GM19238 (cell line): ENCODE data around the gene GRIK2.
"Not testable (repeated sequence)": the region's sequence is repeated elsewhere in the genome, so short reads cannot be mapped to it uniquely, and the experiment has no call there.

Experiments used
- DNase-seq: peaks from one replicate; pipeline ENCODE4 v3.0.0; 2011; ENCODE audit warnings: low spot score; ENCODE audit not compliant: insufficient read length

Gene GRIK2

DNA sequence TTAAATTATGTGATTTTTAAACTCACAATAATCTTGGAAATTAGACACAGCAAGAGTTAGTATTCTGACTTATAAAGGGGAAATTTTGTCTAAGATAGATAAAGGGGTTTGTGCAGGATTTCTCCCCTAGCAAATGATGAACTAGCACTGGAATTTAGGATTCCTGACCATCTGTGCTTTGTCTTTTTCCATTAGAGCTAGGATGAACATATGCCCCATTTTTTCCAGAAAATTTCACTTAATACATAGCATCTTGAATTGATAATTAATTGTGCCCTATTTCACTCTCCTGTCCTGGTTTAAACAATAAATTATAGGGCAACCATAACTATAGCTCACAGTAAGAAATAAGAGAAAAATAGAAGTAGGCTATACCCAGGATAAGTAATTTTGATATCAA is 601.0 kb downstream of the GRIK2 start:
- DNase-seq = no peak

DNA sequence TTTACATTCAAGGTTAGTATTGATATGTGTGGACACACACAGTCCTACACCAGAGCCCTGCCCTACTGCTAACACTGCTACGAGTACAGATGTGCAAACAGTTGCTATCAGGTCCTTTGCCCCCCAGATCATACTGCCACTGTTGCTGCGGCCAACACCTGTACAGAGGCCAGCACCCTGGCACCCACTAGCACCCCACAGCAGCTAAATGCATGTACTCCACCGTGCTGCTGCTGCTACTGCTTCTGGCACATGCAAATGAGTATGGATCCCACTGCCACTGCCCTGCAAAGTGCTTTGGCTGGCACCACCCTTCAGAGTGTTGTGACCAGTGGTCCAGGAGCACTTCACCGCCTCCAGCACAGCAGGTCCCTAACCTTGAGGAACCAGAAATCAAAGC is 621.9 kb downstream of the GRIK2 start:
- DNase-seq = no peak

DNA sequence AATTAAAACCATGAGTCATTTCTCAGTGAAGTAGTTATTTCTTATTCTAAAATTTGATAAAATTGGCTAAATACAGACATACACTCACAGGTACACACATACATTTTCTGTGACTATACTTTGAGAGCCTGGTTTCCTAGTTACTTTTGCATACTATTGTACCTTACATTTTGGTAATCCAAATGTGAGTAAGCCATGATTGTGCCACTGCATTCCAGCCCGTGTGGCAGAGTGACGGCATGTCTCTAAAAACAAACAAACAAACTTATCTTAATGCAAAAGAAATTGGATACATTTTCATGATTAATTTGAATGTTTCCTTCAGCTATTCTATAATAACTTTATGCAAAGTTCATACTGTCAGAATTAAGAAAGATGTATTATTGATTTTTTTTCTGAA is 628.8 kb downstream of the GRIK2 start:
- no peak for DNase-seq

DNA sequence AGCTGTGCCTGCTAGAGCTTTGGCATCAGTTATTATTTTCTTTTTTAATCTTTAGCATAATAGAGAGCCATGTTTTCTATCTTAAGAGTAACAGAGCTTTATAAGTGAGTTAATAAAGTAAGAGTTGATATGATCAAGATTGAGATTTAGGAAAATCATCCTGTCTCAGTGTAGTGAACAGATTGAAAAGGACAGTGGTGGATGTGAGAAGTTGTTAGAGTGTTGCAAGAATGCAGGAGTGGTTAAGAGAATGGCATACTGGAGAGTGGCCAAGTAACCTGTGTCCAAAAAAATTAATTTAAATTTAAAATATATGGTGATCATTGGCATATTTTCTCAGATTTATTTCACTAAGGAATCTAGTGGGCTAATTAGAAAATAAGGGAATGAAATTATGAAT is 629.3 kb downstream of the GRIK2 start:
- DNase-seq = no peak

DNA sequence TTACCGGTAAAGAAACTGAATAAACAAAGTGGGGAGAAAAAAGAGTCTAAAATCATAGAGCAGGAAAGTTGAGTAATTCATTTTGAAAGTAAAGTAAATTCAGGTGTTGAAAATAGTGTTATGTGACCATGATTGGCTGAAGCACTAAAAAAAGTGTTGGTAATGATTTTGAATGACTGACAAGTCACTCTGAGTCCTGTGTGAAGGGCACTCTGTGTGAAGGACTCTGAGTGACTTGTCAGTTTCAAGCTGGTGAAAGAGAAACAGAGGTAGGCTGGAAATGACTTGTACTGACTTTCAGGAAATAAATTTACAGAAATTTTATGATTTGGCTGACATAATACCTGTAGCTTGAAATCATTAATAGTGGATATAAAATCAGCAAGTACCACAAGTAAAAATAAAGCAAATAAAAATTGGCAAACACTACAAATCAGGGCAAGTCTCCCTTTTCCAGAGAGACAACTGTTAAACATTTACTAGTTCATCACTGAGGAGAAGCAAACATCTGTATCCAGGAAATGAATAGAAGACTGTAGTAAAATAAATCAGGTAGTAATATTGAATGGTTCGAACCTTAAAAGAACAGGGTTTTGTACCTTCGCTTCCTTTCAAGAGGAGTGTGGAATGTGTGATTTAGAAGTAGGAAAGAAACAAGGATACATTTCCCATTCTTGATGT is 630.6 kb downstream of the GRIK2 start:
- no peak for DNase-seq

DNA sequence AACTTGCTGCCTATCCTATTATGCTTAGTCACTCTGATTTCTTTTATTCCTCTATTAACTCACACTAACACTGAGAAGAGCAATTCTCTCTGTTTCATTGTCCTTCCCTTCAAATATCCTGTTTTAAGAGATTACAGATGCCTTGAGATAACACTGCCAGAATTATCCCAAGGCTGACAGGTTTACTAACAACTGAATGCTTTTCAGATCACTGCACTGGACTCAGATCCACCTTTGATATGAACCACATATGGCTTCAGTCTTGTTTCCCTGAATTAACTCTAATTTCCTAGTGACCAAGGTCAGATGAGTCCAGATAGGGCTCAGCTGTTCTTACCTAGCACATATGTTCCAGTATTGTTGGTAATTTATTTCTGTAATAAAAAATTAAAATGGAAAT is 633.1 kb downstream of the GRIK2 start:
- no peak for DNase-seq

DNA sequence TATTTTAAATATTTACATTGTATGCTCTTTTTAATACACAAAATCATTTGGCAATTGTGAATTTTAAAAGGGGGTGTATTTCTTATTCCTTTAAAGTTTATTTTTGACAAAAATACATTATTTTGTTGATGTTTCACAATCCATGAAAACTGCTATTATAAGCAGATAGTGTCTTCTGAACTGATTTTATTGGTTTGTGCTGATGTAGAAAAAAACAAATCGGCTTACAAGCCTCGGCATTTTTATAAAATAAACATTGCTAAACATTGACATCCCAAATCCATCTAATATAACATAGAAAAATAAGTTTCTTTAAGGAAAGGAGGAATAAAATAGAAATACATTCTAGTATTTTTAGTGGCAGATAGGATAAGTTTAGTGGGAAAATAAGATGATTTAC is 634.7 kb downstream of the GRIK2 start:
- DNase-seq = no peak

DNA sequence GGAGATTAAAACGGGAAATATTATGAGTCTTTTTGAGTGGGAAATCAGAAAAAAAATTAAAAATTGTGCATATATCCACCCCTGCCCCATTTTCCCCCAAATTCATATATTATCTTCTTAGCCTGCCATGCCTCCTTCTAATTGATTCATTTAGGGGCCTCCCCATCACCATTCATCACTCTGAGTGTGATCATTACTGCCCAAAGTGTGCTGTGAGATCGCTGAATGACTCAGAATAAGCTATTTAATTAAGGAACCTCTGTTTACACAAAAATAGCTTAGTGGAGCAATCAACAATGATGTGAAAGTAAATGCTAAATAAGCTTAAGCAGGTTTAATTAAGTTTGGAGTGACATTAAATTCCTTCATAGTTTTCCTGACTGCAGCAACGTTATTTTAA is 645.5 kb downstream of the GRIK2 start:
- no peak for DNase-seq

DNA sequence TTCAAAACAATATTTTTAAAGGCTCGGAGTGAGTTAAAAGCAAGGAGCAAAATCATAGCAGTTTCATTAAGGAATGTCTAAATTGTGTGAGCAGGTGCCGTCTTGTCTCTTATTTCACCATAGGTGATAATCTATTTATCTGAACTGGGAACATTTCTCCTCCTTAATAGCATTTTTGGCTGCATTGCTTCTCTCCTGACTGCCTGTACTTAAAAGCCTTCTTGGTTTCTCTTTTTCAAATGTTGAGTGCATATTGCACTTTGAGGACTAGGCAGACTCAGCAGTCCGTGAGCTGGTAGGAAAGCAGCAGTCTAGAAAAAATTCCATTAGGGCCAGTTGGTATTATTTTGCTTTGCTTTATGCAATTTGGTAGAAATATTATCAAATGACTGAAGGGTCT is 645.9 kb downstream of the GRIK2 start:
- DNase-seq = no peak

DNA sequence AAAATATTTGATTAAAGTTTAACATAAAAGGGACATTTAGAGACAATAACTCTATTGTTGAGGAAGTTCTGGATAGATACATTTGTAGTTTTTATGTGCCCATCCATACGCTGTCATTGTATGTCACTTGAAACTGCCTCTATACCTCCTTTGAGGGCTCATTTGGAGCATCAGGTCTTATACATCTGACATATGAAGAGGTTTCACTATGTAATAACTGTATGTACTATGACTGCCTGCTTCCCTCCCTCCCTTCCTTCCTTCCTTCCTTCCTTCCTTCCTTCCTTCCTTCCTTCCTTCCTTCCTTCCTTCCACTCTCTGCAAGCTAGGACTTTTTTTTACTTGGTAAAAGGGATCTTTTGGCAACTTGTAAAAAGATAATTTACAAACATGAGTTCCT is 657.5 kb downstream of the GRIK2 start:
- no peak for DNase-seq

DNA sequence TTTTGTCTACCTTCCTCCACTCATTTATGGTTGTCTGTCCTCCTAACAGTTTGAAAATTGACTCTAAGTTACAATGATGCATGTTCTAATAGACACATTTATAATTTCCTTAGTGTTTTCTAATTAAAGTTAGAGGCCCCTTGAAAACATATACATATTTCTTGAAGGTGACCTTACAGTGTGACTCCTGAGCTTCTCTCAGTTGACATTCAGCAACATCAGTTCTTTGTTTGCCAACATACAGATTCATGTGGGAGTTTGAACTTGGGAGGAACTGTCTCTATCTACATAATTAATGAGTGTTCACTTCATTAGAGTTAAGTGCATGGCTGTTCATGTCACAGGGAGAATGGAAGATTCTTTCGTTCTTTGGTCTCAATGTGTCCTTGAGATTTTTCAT is 658.2 kb downstream of the GRIK2 start:
- DNase-seq = no peak

DNA sequence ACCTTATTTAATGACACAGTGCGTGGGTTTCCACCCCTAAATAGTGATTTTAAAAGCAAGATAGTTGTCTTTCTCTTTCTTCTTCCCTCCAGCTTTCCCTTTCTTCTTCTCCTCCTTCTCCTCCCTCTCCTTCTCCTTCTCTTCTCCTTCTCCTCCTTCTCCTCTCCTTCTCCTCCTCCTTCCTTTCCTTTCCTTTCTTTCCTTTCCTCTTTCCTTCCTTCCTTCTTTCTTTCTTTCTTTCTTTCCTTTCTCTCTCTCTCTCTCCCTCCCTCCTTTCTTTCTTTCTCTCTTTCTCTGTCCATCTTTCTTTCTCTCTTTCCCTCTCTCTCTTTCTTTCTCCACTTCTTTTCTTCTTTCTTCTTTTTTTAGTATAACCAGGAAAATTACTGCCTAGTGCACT is 670.6 kb downstream of the GRIK2 start:
- DNase-seq = no peak

DNA sequence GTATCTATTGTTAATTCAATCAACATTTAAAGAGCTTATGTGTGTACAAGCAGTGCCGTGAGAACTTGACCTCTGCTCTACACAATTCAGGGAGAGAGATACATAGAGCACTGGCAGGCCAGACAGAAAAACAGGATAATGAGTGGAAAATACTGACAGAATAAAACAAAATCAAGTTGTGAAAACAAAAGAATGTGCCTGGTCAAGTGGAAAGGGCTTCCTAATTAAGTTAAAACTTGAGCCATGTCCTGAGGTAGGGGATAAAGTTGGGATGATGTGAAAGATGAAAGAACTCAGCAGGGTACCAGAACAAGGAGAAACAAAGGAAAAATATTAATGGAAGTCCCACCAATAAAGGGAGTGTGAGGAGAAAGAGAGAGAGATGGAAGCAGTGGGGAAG is 672.8 kb downstream of the GRIK2 start:
- no peak for DNase-seq

DNA sequence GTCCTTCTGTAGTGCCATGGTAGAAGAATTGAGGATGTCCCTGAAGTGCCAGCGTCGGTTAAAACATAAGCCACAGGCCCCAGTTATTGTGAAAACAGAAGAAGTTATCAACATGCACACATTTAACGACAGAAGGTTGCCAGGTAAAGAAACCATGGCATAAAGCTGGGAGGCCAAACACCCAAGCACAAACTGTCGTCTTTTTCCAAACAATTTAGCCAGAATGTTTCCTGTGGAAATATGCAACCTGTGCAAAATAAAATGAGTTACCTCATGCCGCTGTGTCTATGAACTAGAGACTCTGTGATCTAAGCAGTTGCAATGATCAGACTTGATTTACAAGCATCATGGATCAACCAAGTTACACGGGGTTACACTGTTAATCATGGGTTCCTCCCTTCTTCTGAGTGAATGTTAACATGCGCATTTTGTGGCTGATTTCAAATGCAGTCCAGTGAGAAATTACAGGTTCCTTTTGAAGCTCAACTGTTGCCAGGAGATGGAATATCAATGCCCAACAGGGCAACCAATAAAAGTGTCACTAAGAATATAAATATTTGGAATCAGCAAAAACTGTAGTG is 674.9 kb downstream of the GRIK2 start:
- no peak for DNase-seq

DNA sequence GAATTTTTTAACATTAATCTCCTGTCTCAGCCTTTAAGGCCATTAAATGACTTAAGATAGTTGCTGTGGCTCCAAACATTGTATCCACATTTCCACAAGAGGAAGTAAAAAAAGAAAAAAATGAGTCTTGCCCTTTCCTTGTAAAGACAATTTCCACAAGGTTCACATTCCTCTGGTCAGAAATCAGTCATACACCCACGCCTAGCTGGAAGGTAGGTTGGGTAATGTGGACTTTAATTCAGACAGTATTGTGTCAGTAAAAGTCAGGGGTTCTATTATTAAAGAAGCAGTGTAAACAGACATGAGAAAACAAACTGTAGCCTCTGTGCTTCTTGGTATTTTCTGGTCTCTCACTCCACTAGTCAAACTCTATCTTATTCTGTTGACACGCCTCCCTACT is 682.0 kb downstream of the GRIK2 start:
- DNase-seq = no peak

DNA sequence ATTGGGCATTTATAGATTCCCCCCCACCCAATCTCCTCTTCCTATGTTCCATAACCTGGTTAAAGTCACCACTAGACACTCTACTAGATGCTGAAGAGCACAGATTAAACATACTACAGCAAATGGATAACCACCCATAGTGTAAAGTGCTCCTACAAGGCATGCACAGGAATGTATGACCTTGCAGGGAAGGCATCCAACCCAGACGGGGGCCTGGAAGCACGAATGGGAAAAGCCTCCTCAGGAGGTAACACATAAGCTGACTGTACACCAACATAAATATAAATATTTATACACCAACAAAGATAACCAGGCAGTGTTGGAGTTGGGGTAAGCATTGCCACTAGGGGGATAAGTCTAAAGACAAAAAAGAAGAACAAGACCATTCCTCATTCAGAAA is 691.7 kb downstream of the GRIK2 start:
- DNase-seq = no peak

DNA sequence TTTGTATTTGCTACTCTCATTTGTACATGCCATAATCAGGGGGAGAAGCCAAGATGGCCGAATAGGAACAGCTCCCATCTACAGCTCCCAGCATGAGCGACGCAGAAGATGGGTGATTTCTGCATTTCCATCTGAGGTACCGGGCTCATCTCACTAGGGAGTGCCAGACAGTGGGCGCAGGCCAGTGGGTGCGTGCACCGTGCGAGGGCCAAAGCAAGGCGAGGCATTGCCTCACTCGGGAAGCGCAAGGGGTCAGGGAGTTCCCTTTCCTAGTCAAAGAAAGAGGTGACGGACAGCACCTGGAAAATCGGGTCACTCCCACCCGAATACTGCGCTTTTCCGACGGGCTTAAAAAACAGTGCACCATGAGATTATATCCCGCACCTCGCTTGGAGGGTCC is 694.7 kb downstream of the GRIK2 start:
- DNase-seq = not testable (repeated sequence)

DNA sequence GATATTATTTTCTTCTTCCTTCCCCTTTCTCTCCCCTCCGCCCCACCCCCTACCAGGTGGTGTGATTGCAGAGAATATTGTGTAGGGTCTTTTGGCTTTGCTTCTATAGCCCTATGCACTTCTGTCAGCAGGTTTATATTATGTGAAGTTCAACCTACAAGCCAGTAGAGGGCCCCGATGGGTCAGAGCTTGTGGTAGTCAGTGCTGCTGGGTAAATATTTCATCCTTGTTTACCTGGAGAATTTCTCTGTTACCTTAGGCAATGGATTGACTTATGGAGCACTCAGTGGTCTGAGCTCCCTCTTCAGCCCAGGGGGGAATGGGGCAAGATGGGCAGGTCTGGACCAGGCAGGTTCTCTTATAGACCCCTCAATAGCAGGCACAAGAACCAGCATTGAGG is 720.9 kb downstream of the GRIK2 start:
- no peak for DNase-seq

DNA sequence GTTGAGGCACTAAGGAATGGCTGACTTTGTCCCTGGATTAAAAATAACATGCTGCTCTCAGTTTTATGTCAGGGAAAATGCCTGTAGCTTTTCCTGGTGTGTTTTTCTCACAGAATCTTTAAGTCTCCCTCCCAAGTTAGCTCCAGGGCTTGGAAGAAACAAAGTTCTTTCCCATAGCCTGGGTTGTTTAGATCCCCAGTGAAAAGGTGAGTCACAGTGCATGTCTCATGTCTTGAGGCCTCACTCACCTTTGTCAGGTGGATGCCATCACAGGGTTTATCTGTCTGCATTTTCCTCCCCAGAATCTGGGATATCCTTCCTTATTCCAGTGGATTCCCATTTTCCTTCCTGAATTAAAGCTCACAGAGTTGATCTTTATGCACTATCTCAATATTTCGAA is 722.4 kb downstream of the GRIK2 start:
- DNase-seq = no peak

DNA sequence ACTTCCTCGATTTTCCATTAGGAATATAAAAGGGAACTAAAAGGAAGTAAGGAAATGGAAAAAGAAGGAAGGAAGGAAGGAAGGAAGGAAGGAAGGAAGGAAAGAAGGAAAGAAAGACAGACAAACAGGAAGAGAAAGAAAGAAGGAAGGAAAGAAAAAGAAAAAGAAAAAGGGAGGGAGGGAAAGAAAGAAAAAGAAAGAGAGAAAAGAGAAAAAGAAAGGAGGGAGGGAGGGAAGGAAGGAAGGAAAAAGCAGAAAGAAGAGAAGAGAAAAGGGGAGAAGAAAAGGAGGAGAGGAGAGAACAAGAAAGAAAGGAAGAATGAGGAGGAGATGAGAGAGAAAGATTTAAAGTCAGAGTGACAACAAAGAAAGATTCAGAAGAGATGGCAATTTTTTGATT is 724.5 kb downstream of the GRIK2 start:
- DNase-seq = no peak
